HAP-1 (cell line): ENCODE results near the gene IRF2BPL.

Source experiments
- DNase-seq, 2 experiments: peaks; one replicate each; pipeline ENCODE4 v3.0.0-alpha.2; 2016 to 2020; ENCODE audit warnings: low spot score in 2 of 2
- H3K27me3 ChIP-seq: fragments of 250-450 bp; sonication (Bioruptor Pico); 2 replicates; pipeline ENCODE4 v1.5.1; 2020; ENCODE audit warnings: low read depth, mild to moderate bottlenecking, moderate library complexity
- H3K36me3 ChIP-seq: fragments of 250-450 bp; sonication (Bioruptor Pico); replicated peaks from 2 replicates; pipeline ENCODE4 v1.5.1; 2020; ENCODE audit warnings: mild to moderate bottlenecking
- H3K4me1 ChIP-seq: fragments of 250-450 bp; sonication (Bioruptor Pico); 2 replicates; pipeline ENCODE4 v1.5.1; 2020; ENCODE audit warnings: mild to moderate bottlenecking
- H3K4me3 ChIP-seq: fragments of 250-450 bp; sonication (Bioruptor Pico); 2 replicates; pipeline ENCODE4 v1.5.1; 2020; ENCODE audit warnings: mild to moderate bottlenecking, moderate library complexity
- H3K9me3 ChIP-seq: fragments of 250-450 bp; sonication (Bioruptor Pico); 2 replicates; pipeline ENCODE4 v1.5.1; 2020; ENCODE audit warnings: mild to moderate bottlenecking, moderate library complexity
- in situ Hi-C: fragments of 300-500 bp; cut with MboI; formaldehyde crosslinking; loops from 3 replicates; pipeline ENCODE4 v1.14.3; 2020; ENCODE audit warnings: low sequenced_read_pairs, inconsistent platforms, mixed read lengths

The IRF2BPL gene

GRCh38 chr14:77028384-77029231 is at the start of gene IRF2BPL:
TSS of gene IRF2BPL (minus strand) at chr14:77028708. CDS start at chr14:77027792, 916 bp downstream.
- H3K4me1 ChIP-seq = peaks cover 42% of the 10 kb centered on the region
- no peaks in the 10 kb centered on the region for H3K27me3 ChIP-seq
- in situ Hi-C loops = no loop called here
- peak; percentile 97 to 99 for DNase-seq
- no peaks in the 10 kb centered on the region for H3K9me3 ChIP-seq
- H3K4me3 ChIP-seq = peak within 1 kb of the TSS; percentile 81
- H3K36me3 ChIP-seq = peaks cover 19% of the 10 kb centered on the region

DNA sequence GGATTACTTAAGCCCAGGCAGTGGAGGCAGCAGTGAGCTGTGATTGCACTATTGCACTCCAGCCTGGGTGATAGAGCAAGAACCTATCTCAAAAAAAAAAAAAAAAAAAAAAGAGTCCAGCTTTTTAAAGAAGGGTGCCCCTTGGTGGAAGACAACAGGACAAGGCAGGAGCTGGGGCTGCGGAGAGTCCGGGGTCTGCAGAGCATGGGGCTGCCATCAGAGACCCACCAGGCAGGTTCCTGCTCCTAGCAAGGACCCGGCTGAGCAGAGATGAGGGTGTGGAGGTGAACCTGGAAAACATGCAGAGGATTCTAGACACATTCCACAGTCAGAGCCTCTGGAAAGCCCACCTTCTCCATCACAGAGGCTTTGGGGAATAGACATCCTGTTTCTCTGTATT is 48.5 kb upstream of the IRF2BPL start:
- in situ Hi-C loops = no loop called here
- H3K27me3 ChIP-seq = no peaks in the 10 kb centered on the region
- H3K4me1 ChIP-seq = peaks cover 5% of the 10 kb centered on the region; the same call in 1 of the 2 replicates
- DNase-seq = no peak
- no peak overlapping the region for H3K4me3 ChIP-seq
- no peaks in the 10 kb centered on the region for H3K9me3 ChIP-seq
- no peaks in the 10 kb centered on the region for H3K36me3 ChIP-seq

DNA sequence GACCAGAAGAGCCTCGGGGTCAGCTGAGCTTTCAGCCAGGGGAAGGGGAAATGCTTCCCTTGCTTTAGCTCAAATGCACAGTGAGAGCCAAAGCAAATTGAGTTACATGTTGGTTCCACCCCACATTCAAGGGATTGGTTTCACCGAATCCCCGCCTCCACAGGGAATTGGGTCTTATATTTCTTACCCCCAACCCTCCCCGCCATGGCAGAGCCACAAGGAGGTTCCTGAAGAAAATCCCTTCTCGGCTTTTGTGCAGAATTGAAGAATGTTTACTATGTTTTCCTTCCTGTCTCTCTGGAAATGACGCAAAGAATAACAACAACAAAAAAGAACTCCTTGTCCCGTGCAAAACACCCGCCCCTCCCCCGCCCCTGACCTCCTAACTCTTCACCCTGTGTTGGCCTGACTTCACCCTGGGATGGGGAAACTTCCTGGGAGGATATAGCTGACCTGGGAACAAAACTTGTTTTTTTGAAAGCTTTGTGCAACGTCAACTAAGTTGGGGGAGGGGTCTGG is 47.7 kb upstream of the IRF2BPL start:
- no peak overlapping the region for H3K4me3 ChIP-seq
- no peaks in the 10 kb centered on the region for H3K36me3 ChIP-seq
- H3K4me1 ChIP-seq = peaks cover 5% of the 10 kb centered on the region; the same call in 1 of the 2 replicates
- peak in 1 of 2 experiments; percentile 17 for DNase-seq
- in situ Hi-C loops = no loop called here
- H3K27me3 ChIP-seq = no peaks in the 10 kb centered on the region
- no peaks in the 10 kb centered on the region for H3K9me3 ChIP-seq

DNA sequence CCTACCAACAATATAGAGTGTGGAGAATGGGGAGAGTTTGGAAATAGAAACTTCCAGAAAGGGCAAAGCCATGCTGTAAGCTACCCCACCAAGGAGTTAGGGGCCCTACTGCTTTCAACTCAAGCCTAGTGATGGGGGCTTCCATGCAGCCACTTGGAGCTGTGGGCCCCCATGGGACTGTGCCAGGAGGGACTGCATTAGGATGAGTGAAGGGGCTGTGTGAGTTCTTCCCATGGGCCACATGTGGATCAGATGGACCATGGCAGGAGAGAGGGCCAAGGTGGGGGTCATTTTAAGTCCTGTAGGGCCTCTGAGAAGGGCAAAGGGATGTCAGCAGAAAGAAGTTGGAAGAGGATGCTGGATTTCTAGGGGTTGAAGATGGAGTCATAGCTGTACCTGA is 46.5 kb upstream of the IRF2BPL start:
- no peaks in the 10 kb centered on the region; the same call in 1 of the 2 replicates for H3K27me3 ChIP-seq
- H3K4me3 ChIP-seq = no peak overlapping the region
- in situ Hi-C loops = no loop called here
- DNase-seq = no peak
- no peaks in the 10 kb centered on the region for H3K9me3 ChIP-seq
- no peaks in the 10 kb centered on the region for H3K36me3 ChIP-seq
- H3K4me1 ChIP-seq = peaks cover 5% of the 10 kb centered on the region; the same call in 1 of the 2 replicates

DNA sequence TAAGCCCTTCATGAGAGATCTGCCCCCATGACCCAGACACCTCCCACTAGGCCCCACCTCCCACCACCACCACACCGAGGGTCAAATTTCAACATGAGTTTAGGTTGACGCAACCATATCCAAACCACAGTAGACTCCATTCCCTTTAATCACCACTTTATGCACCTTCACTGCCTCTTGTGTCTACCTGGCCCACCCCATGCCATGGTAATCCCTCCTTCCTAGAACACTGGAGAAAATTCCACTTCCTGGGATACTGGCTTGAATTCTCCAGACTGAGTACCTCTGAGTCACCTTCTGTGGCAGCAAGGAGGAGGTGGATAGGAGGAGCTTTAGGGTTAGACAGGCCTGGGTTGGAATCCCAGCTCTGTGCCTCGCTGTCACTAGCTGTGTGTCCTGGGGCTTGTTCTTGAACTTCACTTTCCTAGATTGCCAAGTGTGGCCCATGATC is 43.5 kb upstream of the IRF2BPL start:
- in situ Hi-C loops = no loop called here
- Histone ChIP-seq H3K36me3 (no peaks in the 10 kb centered on the region), H3K9me3 (no peaks in the 10 kb centered on the region), H3K27me3 (peaks cover 4% of the 10 kb centered on the region), H3K4me3 (no peak overlapping the region), H3K4me1 (peaks cover 5% of the 10 kb centered on the region; the same call in 1 of the 2 replicates)
- no peak for DNase-seq

DNA sequence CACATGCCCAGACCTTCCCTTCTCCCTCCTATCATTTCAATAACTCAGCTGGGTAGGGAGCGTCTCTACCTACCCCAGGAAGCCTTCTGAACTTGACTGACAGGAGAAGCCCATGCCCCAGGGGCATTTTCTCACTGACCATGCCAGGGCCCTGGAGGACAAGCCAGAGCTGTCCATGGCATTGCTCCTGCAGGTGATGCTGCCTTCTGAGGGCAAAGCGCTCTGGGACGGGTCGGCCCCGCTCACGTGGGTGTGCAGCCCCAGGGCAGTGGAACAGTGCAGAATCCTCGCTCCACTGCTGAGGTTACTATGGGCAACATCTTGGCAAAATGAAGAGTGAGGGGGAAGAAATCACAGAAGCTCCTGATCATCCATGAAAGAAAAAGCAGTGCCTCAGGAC is 41.0 kb upstream of the IRF2BPL start:
- H3K27me3 ChIP-seq = peaks cover 4% of the 10 kb centered on the region
- DNase-seq = no peak
- H3K36me3 ChIP-seq = no peaks in the 10 kb centered on the region
- H3K4me1 ChIP-seq = no peaks in the 10 kb centered on the region
- no peak overlapping the region for H3K4me3 ChIP-seq
- in situ Hi-C loops = no loop called here
- H3K9me3 ChIP-seq = no peaks in the 10 kb centered on the region

DNA sequence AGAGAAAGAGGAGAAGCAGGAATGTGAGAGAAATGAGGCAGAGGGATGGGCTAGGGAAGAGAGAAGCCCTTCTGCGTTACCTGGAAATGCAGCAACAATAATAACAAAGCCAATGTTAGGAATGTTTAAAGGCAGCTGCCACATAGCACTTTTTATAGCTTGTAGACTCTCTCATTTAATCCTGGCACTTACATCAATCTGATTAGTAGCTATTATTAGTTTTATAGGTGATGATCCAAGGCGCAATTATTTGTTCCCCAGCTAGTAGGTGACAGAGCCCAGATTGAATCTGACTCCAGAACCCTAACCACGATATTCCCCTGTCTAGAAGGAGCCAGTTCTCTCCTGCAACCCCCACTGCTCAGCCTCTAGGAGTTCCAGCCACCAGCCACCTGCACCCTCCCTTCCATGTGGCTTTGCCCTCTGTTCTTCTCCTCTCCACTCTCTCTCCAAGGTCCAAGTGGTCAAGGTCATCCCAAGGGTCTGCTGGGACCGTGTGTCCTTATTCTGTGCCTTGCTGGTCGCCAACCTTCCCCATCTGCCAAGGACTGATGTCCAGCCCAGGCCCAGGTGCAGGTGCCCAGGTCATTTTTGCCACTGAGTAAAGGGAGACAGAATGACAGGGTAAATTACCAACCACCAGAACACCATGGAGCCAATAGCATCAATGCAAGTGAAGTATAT is 40.2 kb upstream of the IRF2BPL start:
- no peak for DNase-seq
- H3K4me1 ChIP-seq = no peaks in the 10 kb centered on the region
- no peaks in the 10 kb centered on the region for H3K9me3 ChIP-seq
- H3K36me3 ChIP-seq = no peaks in the 10 kb centered on the region
- H3K4me3 ChIP-seq = no peak overlapping the region
- in situ Hi-C loops = no loop called here
- H3K27me3 ChIP-seq = peaks cover 4% of the 10 kb centered on the region

DNA sequence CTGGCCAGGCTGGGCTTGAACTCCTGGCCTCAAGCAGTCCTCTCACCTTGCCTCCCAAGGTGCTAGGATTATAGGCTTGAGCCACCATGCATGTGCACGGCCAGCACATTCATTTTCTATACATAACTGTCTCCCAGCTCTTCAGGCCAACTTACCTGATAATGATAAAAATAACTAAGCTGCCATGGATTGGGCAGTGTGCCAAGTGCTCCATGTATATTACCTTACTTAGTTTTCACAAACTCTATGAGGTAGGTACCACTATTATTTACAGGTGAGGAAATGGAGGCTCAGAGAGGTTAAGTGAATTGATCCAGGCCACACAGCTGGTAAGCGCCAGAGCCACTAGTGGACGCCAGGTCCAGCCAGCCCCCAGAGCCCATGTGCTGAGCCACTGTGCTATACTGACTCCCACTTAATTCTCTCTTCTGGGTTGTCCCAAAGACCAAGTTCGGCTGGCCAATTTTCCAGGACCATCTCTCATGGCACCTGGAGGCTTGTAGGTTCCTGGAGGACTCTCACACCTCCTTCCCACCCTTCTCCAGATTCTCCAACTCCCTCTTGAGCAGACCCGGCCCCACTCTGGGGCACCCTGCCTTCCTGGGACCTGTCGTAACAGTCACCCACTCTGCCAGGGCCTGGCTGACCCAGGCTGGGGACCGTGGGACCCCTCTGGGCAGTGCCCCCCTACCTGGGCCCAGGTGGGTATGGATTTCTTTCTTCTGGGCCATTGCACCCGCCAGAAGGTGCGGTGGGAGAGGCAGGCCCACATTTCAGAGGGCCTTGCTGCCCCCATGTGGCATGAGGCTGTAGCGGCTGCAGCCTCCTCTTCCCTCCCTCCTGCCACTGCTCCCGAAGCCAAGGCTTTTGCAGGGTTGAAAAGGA is 39.4 kb upstream of the IRF2BPL start:
- in situ Hi-C loops = no loop called here

GRCh38 chr14:77066578-77067172 is 38.2 kb upstream of the IRF2BPL start:
- H3K9me3 ChIP-seq = no peaks in the 10 kb centered on the region
- H3K4me3 ChIP-seq = no peak overlapping the region
- no peaks in the 10 kb centered on the region for H3K36me3 ChIP-seq
- H3K27me3 ChIP-seq = peaks cover 4% of the 10 kb centered on the region
- DNase-seq = no peak
- no peaks in the 10 kb centered on the region for H3K4me1 ChIP-seq
- in situ Hi-C loops = no loop called here

More for the DNA sequence above, 39.4 kb upstream of the IRF2BPL start:
- no peak overlapping the region for H3K4me3 ChIP-seq
- peak; percentile 60 to 76 for DNase-seq
- no peaks in the 10 kb centered on the region for H3K4me1 ChIP-seq
- no peaks in the 10 kb centered on the region for H3K36me3 ChIP-seq
- no peaks in the 10 kb centered on the region for H3K9me3 ChIP-seq
- peaks cover 4% of the 10 kb centered on the region for H3K27me3 ChIP-seq

DNA sequence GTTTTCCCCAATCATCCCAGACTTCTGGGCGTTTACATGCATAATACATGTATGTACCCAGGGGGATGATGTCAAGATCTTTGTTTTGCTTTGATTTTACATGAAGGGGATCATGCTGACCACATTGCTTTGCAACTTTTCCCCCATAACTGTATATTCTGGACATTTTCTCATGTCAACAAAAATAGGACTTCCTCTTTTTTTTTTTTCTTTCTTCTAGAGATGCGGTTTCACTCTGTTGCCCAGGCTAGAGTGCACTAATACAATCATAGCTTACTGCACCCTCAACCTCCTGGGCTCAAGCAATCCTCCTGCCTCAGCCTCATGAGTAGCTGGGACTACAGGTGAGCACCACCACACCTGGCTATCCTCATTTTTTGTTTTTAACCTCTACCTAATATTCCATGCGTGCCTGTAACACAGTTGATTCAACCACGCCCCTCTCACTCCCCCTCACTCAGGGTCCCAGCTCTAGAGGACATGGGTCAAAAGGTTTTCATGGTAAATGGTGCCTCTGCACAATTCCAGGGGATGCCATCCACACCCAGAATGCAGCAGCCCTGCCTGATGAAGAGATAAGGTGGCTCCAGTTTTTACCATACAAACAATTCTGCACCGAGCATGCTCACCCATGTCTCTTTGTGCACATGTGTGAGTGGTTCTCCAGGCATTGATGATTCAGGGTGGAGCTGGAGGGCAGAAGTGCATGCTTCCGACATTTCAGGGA is 37.5 kb upstream of the IRF2BPL start:
- Histone ChIP-seq H3K9me3 (no peaks in the 10 kb centered on the region), H3K4me3 (no peak overlapping the region), H3K27me3 (peaks cover 4% of the 10 kb centered on the region), H3K36me3 (no peaks in the 10 kb centered on the region), H3K4me1 (no peaks in the 10 kb centered on the region)
- in situ Hi-C loops = no loop called here
- no peak for DNase-seq

DNA sequence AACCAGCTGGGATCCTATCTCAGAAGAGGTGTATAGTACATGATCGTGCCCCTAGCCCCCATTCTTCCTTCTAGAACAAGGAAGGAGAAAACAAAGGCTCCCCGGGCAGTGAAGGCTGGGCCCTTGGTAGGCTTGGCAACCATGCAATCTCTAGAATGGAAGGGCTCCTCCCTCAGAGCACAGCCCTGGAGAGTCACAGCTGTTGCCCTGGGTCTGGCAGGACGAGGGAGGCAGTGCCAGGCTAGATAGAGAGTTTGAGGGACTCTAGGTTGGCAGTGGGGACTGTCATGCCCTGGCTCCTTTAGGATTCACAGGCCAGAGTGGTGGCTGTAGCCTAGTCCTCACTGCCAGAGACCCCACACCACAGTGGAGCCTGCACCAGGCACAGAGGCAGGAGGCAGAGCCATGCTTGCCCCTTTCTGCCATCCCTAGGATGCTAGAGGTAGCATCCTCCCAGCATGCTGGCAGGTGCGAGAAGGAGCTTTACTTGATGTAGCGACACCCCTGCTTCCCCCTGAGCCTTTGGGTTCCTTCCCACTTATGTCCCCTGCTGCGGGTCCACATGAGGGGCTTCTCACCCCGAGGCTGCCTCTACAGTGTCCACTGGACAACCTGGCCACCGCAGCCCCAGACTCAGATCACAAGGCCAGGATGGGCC is 36.1 kb upstream of the IRF2BPL start:
- Histone ChIP-seq H3K27me3 (peaks cover 4% of the 10 kb centered on the region), H3K36me3 (no peaks in the 10 kb centered on the region), H3K4me3 (no peak overlapping the region), H3K9me3 (no peaks in the 10 kb centered on the region), H3K4me1 (no peaks in the 10 kb centered on the region)
- no peak for DNase-seq
- in situ Hi-C loops = no loop called here

DNA sequence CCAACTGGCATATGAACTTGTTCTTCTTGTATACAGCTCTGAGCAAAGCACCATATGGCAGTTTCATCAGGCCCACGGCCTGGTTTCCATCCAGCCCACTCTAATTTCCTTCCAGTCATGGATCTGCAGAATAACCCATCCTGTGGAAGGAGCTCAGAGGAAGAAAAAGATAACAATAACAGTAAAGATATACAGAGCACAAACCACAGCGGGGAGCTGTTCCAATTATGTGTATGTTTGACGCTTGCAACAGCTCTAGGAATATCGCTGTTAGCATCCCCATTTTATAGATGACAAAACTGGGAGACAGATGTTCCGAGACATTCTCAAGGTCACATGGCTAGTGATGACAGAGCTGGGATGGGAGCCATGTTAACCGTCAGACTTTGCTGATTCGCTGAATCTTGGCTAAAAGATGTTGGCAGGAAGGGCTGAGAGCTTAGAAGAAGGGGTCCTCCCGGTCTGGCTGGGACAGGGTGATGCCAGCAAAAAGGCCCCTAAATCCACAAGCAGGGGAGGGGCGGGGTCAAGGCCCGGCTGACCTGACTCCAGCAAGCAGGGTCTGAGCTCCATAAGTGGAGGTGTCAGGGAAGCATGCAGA is 35.2 kb upstream of the IRF2BPL start:
- H3K9me3 ChIP-seq = no peaks in the 10 kb centered on the region
- H3K36me3 ChIP-seq = no peaks in the 10 kb centered on the region
- H3K4me1 ChIP-seq = no peaks in the 10 kb centered on the region
- DNase-seq = no peak
- H3K27me3 ChIP-seq = peaks cover 3% of the 10 kb centered on the region
- in situ Hi-C loops = no loop called here
- no peak overlapping the region for H3K4me3 ChIP-seq
